ENCODE measurements around the gene CCND1.

DNA sequence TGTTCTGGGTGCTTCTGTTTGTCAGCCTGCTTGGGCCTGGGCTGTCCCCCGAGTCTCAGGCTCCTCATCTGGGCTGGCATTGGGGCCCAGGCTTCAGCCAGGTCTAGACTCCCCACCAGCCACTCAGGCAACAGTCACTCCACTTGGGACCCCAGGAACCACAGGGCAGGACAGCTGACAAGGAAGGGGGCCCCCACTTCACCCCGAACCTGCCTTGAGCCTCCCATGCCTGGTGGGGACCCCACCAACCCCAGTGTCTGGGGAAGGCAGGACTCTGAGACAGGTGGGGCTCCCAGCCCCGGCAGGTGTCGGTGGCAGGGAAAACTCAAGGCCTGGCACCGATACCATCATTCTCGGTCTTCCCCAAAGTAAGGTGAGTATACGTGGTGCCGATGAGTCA lies 45.9 kb downstream of the CCND1 start:
- TF ChIP-seq CTCF (IDR thresholded peaks at IDR 0.05; ENCODE audit: poor library complexity) (no peak), EZH2 (IDR thresholded peaks at IDR 0.05; ENCODE audit: borderline replicate concordance) (no peak)

All from hepatocyte (in vitro differentiated cells).